HCT116 (cell line): ENCODE data around the gene COMMD9. TPM values are rescaled to one million over a fixed set of nuclear protein-coding genes. Genes with fewer than 3 reads are reported as not detected.
A peak's percentile ranks its signal among the peaks of the same experiment; 100 is the strongest.

Experiments used
- ATAC-seq: fragments of 200-7000 bp; cut with Tn5 transposase; 2 replicates; pipeline ENCODE4 v1.9.1; 2020; ENCODE audit warnings: mild to moderate bottlenecking, moderate library complexity
- BruUV-seq: library from RNA; stranded (reverse); fragments of 400-500 nt; replicated peaks from 2 replicates; lab custom pipeline; 2021; lab: Mats Ljungman, UMichigan
- CTCF ChIA-PET: fragments of 300-600 bp; sonication (Branson Sonifier 250); formaldehyde crosslinking; loops from one replicate; lab custom pipeline; 2021; ENCODE audit warnings: antibody characterized with exemption; lab: Charles Lee
- POLR2A ChIA-PET: fragments of 300-600, 350-600 bp; sonication (Branson Sonifier 250); formaldehyde crosslinking; loops from one replicate; lab custom pipeline; 2021; ENCODE audit warnings: antibody characterized with exemption; lab: Charles Lee
- RAD21 ChIA-PET, 2 experiments: fragments of 300-600 bp; sonication (Branson Sonifier 250); formaldehyde crosslinking; loops; one replicate each; lab custom pipeline; 2023; ENCODE audit warnings: low total read pairs in 2 of 2; ENCODE audit not compliant: uncharacterized antibody in 2 of 2, unreplicated experiment in 2 of 2, low non-redundant PET in 1 of 2; lab: Charles Lee
- DNase-seq: peaks from one replicate; pipeline ENCODE4 v3.0.0-alpha.2; 2010; ENCODE audit warnings: low read depth, low spot score
- H2AFZ ChIP-seq: fragments of 200-600 bp; shearing (Covaris generic), sonication (generic); 2 replicates; pipeline ENCODE4 v1.6.1; 2017; ENCODE audit warnings: low read depth, mixed run types, mixed read lengths, antibody characterized with exemption, low read length; ENCODE audit not compliant: poor library complexity, severe bottlenecking
- H3K27ac ChIP-seq: 2 replicates; pipeline ENCODE4 v1.5.1; 2012; ENCODE audit warnings: low read depth, low read length
- H3K27me3 ChIP-seq: fragments of 200-600 bp; sonication (generic); 2 replicates; pipeline ENCODE4 v1.6.1; 2016; ENCODE audit warnings: mixed run types, low read length, mixed read lengths; ENCODE audit not compliant: insufficient read depth
- H3K36me3 ChIP-seq, 2 experiments: fragments of 200-500 bp in 1 of 2; fragments of 200-600 bp in 1 of 2; sonication (Bioruptor generic) in 1 of 2; sonication (generic) in 1 of 2; 2 replicates each; pipeline versions ENCODE4 v1.5.1 to v1.6.1; 2014 to 2016; ENCODE audit warnings: low read length in 2 of 2, inconsistent platforms in 1 of 2, mixed read lengths in 1 of 2, mixed run types in 1 of 2; ENCODE audit not compliant: insufficient read depth in 2 of 2, control insufficient read depth in 1 of 2
- H3K4me1 ChIP-seq, 2 experiments: fragments of 200-600 bp in 1 of 2; sonication (generic) in 1 of 2; 2 replicates each; pipeline versions ENCODE4 v1.5.1 to v1.6.1; 2012 to 2017; ENCODE audit warnings: low read length in 2 of 2, inconsistent platforms in 1 of 2, mild to moderate bottlenecking in 1 of 2, mixed read lengths in 1 of 2, mixed run types in 1 of 2, moderate library complexity in 1 of 2; ENCODE audit not compliant: insufficient read depth in 2 of 2, control insufficient read depth in 1 of 2
- H3K4me2 ChIP-seq: fragments of 200-600 bp; sonication (generic); 2 replicates; pipeline ENCODE4 v1.6.1; 2017; ENCODE audit warnings: mixed run types, low read length, mixed read lengths
- H3K4me3 ChIP-seq, 2 experiments: fragments of 200-600 bp in 1 of 2; sonication (generic) in 1 of 2; replicated peaks in 1 of 2; 2 replicates each; pipeline ENCODE4 v1.5.1; 2011 to 2016; ENCODE audit warnings: low read length in 2 of 2, control low read depth in 1 of 2, low read depth in 1 of 2, mild to moderate bottlenecking in 1 of 2, mixed read lengths in 1 of 2, mixed run types in 1 of 2
- H3K79me2 ChIP-seq: fragments of 200-600 bp; sonication (generic); 2 replicates; pipeline ENCODE4 v1.6.1; 2017; ENCODE audit warnings: mild to moderate bottlenecking, mixed run types, low read length, moderate library complexity, mixed read lengths; ENCODE audit not compliant: insufficient read depth
- H3K9ac ChIP-seq: fragments of 200-600 bp; sonication (generic); 2 replicates; pipeline ENCODE4 v1.6.1; 2016; ENCODE audit warnings: low read length, mixed read lengths
- H3K9me2 ChIP-seq: fragments of 200-600 bp; sonication (generic), shearing (Covaris generic); 2 replicates; pipeline ENCODE4 v1.6.1; 2017; ENCODE audit warnings: mixed run types, mild to moderate bottlenecking, moderate library complexity; ENCODE audit not compliant: insufficient read depth
- H3K9me3 ChIP-seq, 2 experiments: fragments of 200-500 bp in 1 of 2; fragments of 200-600 bp in 1 of 2; sonication (Bioruptor generic) in 1 of 2; sonication (generic) in 1 of 2; 2 replicates each; pipeline ENCODE4 v1.6.1; 2014 to 2017; ENCODE audit warnings: low read length in 2 of 2, mixed read lengths in 2 of 2, inconsistent platforms in 1 of 2, low read depth in 1 of 2, mild to moderate bottlenecking in 1 of 2, mixed run types in 1 of 2, moderate library complexity in 1 of 2; ENCODE audit not compliant: control insufficient read depth in 1 of 2, insufficient read depth in 1 of 2
- H4K20me1 ChIP-seq: fragments of 200-600 bp; sonication (generic), shearing (Covaris generic); 2 replicates; pipeline ENCODE4 v1.6.1; 2017; ENCODE audit warnings: mixed run types, mild to moderate bottlenecking, moderate library complexity; ENCODE audit not compliant: insufficient read depth
- CEBPB ChIP-seq: IDR thresholded peaks from 2 replicates; pipeline ENCODE4 v1.6.1; 2012; ENCODE audit warnings: low read depth
- CTCF ChIP-seq, 3 experiments: fragments of 200-600 bp in 1 of 3; sonication (generic) in 1 of 3; IDR thresholded peaks in 2 of 3; conservative IDR thresholded peaks in 1 of 3; 2 replicates each; pipeline ENCODE4 v1.5.1; 2012 to 2017; ENCODE audit warnings: low read depth in 2 of 3, low read length in 2 of 3, antibody characterized with exemption in 1 of 3, borderline replicate concordance in 1 of 3, control low read depth in 1 of 3, mild to moderate bottlenecking in 1 of 3, mixed read lengths in 1 of 3, mixed run types in 1 of 3, moderate library complexity in 1 of 3; ENCODE audit not compliant: insufficient read depth in 1 of 3
- EGR1 ChIP-seq: IDR thresholded peaks from 2 replicates; pipeline ENCODE4 v1.6.1; 2012; ENCODE audit warnings: low read depth
- ELF1 ChIP-seq: IDR thresholded peaks from 2 replicates; pipeline ENCODE4 v1.6.1; 2012; ENCODE audit warnings: low read depth, borderline replicate concordance
- EZH2 ChIP-seq: fragments of 200-600 bp; sonication (generic); IDR thresholded peaks from 2 replicates; pipeline ENCODE4 v1.6.1; 2017; ENCODE audit warnings: antibody characterized with exemption, mixed run types
- MAX ChIP-seq: IDR thresholded peaks from 2 replicates; pipeline ENCODE4 v1.6.1; 2012
- POLR2A ChIP-seq: IDR thresholded peaks from 2 replicates; pipeline ENCODE4 v1.7.0; 2011; ENCODE audit warnings: borderline replicate concordance; ENCODE audit not compliant: insufficient read depth, insufficient read length; ENCODE audit errors: extremely low read depth
- POLR2AphosphoS5 ChIP-seq: IDR thresholded peaks from 2 replicates; pipeline ENCODE4 v1.6.1; 2011; ENCODE audit warnings: mild to moderate bottlenecking, low read depth, low read length, moderate library complexity
- RAD21 ChIP-seq: IDR thresholded peaks from 2 replicates; pipeline ENCODE4 v1.6.1; 2012; ENCODE audit warnings: low read depth, mild to moderate bottlenecking
- REST ChIP-seq: IDR thresholded peaks from 2 replicates; pipeline ENCODE4 v1.6.1; 2012; ENCODE audit warnings: low read depth
- SIN3A ChIP-seq: IDR thresholded peaks from 2 replicates; pipeline ENCODE4 v1.6.1; 2012; ENCODE audit warnings: low read depth
- SRF ChIP-seq: IDR thresholded peaks from 2 replicates; pipeline ENCODE4 v1.6.1; 2012; ENCODE audit warnings: low read depth
- TCF7L2 ChIP-seq: IDR thresholded peaks from 2 replicates; pipeline ENCODE4 v1.7.0; 2011; ENCODE audit warnings: borderline replicate concordance, inconsistent platforms; ENCODE audit not compliant: insufficient read depth, insufficient read length; ENCODE audit errors: extremely low read depth
- ZFX ChIP-seq: fragments of 450-650 bp; IDR thresholded peaks from 2 replicates; pipeline ENCODE4 v1.6.1; 2017
- intact Hi-C: fragments of 100-400 bp; cut with micrococcal nuclease; formaldehyde crosslinking; loops from 2 replicates; pipeline ENCODE4 v1.10.0; 2022
- total RNA-seq: library from RNA; stranded (reverse); gene quantifications from one replicate; pipeline ENCODE4 v1.2.1, GENCODE V29; 2021; ENCODE audit not compliant: unreplicated experiment

Gene COMMD9
- total RNA-seq, 1 experiment from 2014 or later = 33.3 TPM

- TF ChIP-seq CEBPB (no peak), ZFX (no peak), EZH2 (no peak), SIN3A (no peak), REST (no peak)
Measured at GRCh38 chr11:36261094-36261493, 28.1 kb downstream of the COMMD9 start (continued).

GRCh38 chr11:36258730-36259360 is 30.4 kb downstream of the COMMD9 start:
- Histone ChIP-seq H3K9ac (no peak overlapping the region), H3K27me3 (no peaks in the 10 kb centered on the region), H3K4me1 (peaks cover 3 to 20% of the 10 kb centered on the region in 2 experiments; a peak in 3 of 4 replicates), H3K4me2 (no peak overlapping the region), H3K4me3 (no peak overlapping the region)
- intact Hi-C loops = loop anchor here (1.0 to 5.0 kb wide), 4 partner anchors 107 to 644 kb away; no protein-coding TSS in a partner anchor
- TF ChIP-seq POLR2A (no peak), MAX (peak; percentile 54; the same call in 1 of the 2 replicates), EGR1 (no peak), SRF (no peak), ELF1 (no peak), SIN3A (no peak), EZH2 (no peak), RAD21 (peak; percentile 87), CTCF (IDR thresholded peaks at IDR 0.05 in 2 of 3, conservative IDR thresholded peaks at IDR 0.05 in 1 of 3; ENCODE audit: borderline replicate concordance in 1 of 3, insufficient read depth in 1 of 3, low read depth in 2 of 3, low read length in 2 of 3) (peak; percentile 78 to 80 (median 78)), POLR2AphosphoS5 (no peak), TCF7L2 (peak; percentile 28)
- TF ChIP-seq, all 23 proteins: peak for 4
- no peak overlapping the region for H3K27ac ChIP-seq
- H3K9me2 ChIP-seq = no peaks in the 10 kb centered on the region
- BruUV-seq = no TSS peak
- RAD21 ChIA-PET = interaction anchor here (0.7 to 1.5 kb wide), 7 partner anchors 81 to 758 kb away, joined by 3 to 13 read pairs (median 6); no protein-coding TSS in a partner anchor
- ATAC-seq (peak; percentile 97), DNase-seq (peak; percentile 36)
- no peak overlapping the region for H2AFZ ChIP-seq
- no peaks in the 10 kb centered on the region for H3K36me3 ChIP-seq
- CTCF ChIA-PET = interaction anchor here (0.7 to 4.3 kb wide), 18 partner anchors 10 to 773 kb away, joined by 3 to 57 read pairs (median 6); no protein-coding TSS in a partner anchor
- no peaks in the 10 kb centered on the region for H3K79me2 ChIP-seq
- H4K20me1 ChIP-seq = no peaks in the 10 kb centered on the region
- no peaks in the 10 kb centered on the region for H3K9me3 ChIP-seq
- POLR2A ChIA-PET = no interaction called here
